ENCODE data around the gene SLC35C1. TPM values are rescaled to one million over a fixed set of nuclear protein-coding genes. Genes with fewer than 3 reads are reported as not detected.
A peak's percentile ranks its signal among the peaks of the same experiment; 100 is the strongest.

Gene SLC35C1
- total and polyA plus RNA-seq, 2 of the 13 experiments (the other 11 are each of a cell fraction or from before 2014, with no cell fraction given), result 2.9 to 7.0 TPM

DNA sequence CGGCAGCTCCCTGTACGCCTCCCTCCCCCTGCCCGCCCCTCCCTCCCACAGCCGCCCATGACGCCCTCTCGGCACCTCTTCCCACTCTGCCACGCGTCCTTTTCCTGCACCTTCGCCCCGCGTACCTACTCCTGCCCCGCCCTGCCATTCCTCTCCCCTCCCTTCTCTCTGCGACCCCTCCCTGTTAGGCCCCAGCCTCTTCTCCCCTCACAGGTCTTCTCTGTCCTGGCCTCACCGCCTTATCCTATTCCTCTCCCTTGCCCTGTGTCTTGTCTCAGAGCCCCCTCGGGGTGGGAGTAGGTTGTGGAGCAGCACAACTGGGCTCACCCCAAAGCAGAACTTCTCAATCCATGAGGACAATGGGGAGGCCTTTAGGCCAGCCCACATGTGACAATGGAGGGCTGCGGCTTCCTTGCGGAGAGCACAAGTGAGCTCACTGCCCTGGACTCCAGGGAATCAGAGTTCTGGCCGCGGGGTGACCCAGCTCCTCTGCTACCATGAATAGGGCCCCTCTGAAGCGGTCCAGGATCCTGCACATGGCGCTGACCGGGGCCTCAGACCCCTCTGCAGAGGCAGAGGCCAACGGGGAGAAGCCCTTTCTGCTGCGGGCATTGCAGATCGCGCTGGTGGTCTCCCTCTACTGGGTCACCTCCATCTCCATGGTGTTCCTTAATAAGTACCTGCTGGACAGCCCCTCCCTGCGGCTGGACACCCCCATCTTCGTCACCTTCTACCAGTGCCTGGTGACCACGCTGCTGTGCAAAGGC is 539 bp downstream of the SLC35C1 start (continued):
- TF ChIP-seq, protein P1, sequence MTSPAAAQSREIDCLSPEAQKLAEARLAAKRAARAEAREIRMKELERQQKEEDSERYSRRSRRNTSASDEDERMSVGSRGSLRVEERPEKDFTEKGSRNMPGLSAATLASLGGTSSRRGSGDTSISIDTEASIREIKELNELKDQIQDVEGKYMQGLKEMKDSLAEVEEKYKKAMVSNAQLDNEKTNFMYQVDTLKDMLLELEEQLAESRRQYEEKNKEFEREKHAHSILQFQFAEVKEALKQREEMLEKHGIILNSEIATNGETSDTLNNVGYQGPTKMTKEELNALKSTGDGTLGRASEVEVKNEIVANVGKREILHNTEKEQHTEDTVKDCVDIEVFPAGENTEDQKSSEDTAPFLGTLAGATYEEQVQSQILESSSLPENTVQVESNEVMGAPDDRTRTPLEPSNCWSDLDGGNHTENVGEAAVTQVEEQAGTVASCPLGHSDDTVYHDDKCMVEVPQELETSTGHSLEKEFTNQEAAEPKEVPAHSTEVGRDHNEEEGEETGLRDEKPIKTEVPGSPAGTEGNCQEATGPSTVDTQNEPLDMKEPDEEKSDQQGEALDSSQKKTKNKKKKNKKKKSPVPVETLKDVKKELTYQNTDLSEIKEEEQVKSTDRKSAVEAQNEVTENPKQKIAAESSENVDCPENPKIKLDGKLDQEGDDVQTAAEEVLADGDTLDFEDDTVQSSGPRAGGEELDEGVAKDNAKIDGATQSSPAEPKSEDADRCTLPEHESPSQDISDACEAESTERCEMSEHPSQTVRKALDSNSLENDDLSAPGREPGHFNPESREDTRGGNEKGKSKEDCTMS (CRISPR knock-in tag; conservative IDR thresholded peaks at IDR 0.05), result no peak
- TF ChIP-seq ZNF891 (CRISPR knock-in tag; IDR thresholded peaks at IDR 0.05) (peak; percentile 65), ZNF619 (CRISPR knock-in tag; IDR thresholded peaks at IDR 0.05) (0 out of 2 replicates have a peak, but pooled peaks have one; percentile 36), ZNF367 (CRISPR knock-in tag; IDR thresholded peaks at IDR 0.05; ENCODE audit: borderline replicate concordance) (no peak), ZC3H4 (CRISPR knock-in tag; IDR thresholded peaks at IDR 0.05; ENCODE audit: borderline replicate concordance) (peak; percentile 9; the same call in 1 of the 2 replicates), SP4 (CRISPR knock-in tag; IDR thresholded peaks at IDR 0.05) (peak; percentile 67), ZNF543 (CRISPR knock-in tag; IDR thresholded peaks at IDR 0.05) (peak; percentile 69; the same call in 1 of the 2 replicates), ZNF589 (CRISPR knock-in tag; conservative IDR thresholded peaks at IDR 0.05) (0 out of 2 replicates have a peak, but pooled peaks have one; percentile 33), PHF8 (CRISPR knock-in tag; IDR thresholded peaks at IDR 0.05) (peak; percentile 39; the same call in 1 of the 2 replicates), DMAP1 (CRISPR knock-in tag; IDR thresholded peaks at IDR 0.05) (peak; percentile 37), IRF2 (CRISPR knock-in tag; IDR thresholded peaks at IDR 0.05) (no peak)
- TF ChIP-seq, protein P2, sequence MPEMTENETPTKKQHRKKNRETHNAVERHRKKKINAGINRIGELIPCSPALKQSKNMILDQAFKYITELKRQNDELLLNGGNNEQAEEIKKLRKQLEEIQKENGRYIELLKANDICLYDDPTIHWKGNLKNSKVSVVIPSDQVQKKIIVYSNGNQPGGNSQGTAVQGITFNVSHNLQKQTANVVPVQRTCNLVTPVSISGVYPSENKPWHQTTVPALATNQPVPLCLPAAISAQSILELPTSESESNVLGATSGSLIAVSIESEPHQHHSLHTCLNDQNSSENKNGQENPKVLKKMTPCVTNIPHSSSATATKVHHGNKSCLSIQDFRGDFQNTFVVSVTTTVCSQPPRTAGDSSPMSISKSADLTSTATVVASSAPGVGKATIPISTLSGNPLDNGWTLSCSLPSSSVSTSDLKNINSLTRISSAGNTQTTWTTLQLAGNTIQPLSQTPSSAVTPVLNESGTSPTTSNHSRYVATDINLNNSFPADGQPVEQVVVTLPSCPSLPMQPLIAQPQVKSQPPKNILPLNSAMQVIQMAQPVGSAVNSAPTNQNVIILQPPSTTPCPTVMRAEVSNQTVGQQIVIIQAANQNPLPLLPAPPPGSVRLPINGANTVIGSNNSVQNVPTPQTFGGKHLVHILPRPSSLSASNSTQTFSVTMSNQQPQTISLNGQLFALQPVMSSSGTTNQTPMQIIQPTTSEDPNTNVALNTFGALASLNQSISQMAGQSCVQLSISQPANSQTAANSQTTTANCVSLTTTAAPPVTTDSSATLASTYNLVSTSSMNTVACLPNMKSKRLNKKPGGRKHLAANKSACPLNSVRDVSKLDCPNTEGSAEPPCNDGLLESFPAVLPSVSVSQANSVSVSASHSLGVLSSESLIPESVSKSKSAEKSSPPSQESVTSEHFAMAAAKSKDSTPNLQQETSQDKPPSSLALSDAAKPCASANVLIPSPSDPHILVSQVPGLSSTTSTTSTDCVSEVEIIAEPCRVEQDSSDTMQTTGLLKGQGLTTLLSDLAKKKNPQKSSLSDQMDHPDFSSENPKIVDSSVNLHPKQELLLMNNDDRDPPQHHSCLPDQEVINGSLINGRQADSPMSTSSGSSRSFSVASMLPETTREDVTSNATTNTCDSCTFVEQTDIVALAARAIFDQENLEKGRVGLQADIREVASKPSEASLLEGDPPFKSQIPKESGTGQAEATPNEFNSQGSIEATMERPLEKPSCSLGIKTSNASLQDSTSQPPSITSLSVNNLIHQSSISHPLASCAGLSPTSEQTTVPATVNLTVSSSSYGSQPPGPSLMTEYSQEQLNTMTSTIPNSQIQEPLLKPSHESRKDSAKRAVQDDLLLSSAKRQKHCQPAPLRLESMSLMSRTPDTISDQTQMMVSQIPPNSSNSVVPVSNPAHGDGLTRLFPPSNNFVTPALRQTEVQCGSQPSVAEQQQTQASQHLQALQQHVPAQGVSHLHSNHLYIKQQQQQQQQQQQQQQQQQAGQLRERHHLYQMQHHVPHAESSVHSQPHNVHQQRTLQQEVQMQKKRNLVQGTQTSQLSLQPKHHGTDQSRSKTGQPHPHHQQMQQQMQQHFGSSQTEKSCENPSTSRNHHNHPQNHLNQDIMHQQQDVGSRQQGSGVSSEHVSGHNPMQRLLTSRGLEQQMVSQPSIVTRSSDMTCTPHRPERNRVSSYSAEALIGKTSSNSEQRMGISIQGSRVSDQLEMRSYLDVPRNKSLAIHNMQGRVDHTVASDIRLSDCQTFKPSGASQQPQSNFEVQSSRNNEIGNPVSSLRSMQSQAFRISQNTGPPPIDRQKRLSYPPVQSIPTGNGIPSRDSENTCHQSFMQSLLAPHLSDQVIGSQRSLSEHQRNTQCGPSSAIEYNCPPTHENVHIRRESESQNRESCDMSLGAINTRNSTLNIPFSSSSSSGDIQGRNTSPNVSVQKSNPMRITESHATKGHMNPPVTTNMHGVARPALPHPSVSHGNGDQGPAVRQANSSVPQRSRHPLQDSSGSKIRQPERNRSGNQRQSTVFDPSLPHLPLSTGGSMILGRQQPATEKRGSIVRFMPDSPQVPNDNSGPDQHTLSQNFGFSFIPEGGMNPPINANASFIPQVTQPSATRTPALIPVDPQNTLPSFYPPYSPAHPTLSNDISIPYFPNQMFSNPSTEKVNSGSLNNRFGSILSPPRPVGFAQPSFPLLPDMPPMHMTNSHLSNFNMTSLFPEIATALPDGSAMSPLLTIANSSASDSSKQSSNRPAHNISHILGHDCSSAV (CRISPR knock-in tag; IDR thresholded peaks at IDR 0.05; ENCODE audit: borderline replicate concordance), result no peak
- TF ChIP-seq, protein P3, sequence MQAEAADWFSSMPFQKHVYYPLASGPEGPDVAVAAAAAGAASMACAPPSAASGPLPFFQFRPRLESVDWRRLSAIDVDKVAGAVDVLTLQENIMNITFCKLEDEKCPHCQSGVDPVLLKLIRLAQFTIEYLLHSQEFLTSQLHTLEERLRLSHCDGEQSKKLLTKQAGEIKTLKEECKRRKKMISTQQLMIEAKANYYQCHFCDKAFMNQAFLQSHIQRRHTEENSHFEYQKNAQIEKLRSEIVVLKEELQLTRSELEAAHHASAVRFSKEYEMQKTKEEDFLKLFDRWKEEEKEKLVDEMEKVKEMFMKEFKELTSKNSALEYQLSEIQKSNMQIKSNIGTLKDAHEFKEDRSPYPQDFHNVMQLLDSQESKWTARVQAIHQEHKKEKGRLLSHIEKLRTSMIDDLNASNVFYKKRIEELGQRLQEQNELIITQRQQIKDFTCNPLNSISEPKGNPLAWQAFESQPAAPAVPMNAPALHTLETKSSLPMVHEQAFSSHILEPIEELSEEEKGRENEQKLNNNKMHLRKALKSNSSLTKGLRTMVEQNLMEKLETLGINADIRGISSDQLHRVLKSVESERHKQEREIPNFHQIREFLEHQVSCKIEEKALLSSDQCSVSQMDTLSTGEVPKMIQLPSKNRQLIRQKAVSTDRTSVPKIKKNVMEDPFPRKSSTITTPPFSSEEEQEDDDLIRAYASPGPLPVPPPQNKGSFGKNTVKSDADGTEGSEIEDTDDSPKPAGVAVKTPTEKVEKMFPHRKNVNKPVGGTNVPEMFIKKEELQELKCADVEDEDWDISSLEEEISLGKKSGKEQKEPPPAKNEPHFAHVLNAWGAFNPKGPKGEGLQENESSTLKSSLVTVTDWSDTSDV (CRISPR knock-in tag; IDR thresholded peaks at IDR 0.05), result 0 out of 2 replicates have a peak, but pooled peaks have one; percentile 47

All from HepG2 (cell line).